Measurements from ENCODE around the gene HEMGN.

GRCh38 chr9:97935276-97935675 is 2.7 kb downstream of the HEMGN start:
- TF ChIP-seq ISL1 (CRISPR knock-in tag; IDR thresholded peaks at IDR 0.05) = no peak
- TF ChIP-seq TCF4 (CRISPR knock-in tag; IDR thresholded peaks at IDR 0.05; ENCODE audit: borderline replicate concordance) = no peak
- no peak for TF ChIP-seq ZFP30 (CRISPR knock-in tag; IDR thresholded peaks at IDR 0.05)
- TF ChIP-seq CSDC2 (CRISPR knock-in tag; IDR thresholded peaks at IDR 0.05) = no peak
- no peak for TF ChIP-seq RARB (CRISPR knock-in tag; IDR thresholded peaks at IDR 0.05)
